Stomach smooth muscle (tissue), 2 donors: ENCODE data around the gene TRAPPC8.
"Not testable (repeated sequence)": the region's sequence is repeated elsewhere in the genome, so short reads cannot be mapped to it uniquely, and the experiment has no call there.

Experiments
- H3K27ac ChIP-seq: one replicate; pipeline ENCODE4 v1.7.0; 2013; ENCODE audit warnings: mild to moderate bottlenecking, low read length, inconsistent platforms
- H3K27me3 ChIP-seq, 2 donors: one replicate each; pipeline ENCODE4 v1.7.0; 2013; ENCODE audit warnings: low read length in 2 of 2; ENCODE audit not compliant: insufficient read depth in 2 of 2, control insufficient read depth in 1 of 2
- H3K36me3 ChIP-seq, 2 donors: one replicate each; pipeline ENCODE4 v1.7.0; 2013; ENCODE audit warnings: low read length in 2 of 2; ENCODE audit not compliant: control insufficient read depth in 2 of 2, insufficient read depth in 2 of 2
- H3K4me1 ChIP-seq: one replicate; pipeline ENCODE4 v1.7.0; 2013; ENCODE audit warnings: low read length; ENCODE audit not compliant: control insufficient read depth, insufficient read depth
- H3K4me3 ChIP-seq, 2 donors: one replicate each; pipeline ENCODE4 v1.7.0; 2013; ENCODE audit warnings: low read length in 2 of 2
- H3K9ac ChIP-seq, 2 donors: one replicate each; pipeline ENCODE4 v1.7.0; 2013; ENCODE audit warnings: low read length in 2 of 2, mild to moderate bottlenecking in 1 of 2
- H3K9me3 ChIP-seq, 2 donors: one replicate each; pipeline ENCODE4 v1.7.0; 2013; ENCODE audit warnings: low read length in 2 of 2; ENCODE audit not compliant: control insufficient read depth in 2 of 2
- donor health status: healthy.
- donor health status: Pancreatic carcinoma.

TRAPPC8 gene

DNA sequence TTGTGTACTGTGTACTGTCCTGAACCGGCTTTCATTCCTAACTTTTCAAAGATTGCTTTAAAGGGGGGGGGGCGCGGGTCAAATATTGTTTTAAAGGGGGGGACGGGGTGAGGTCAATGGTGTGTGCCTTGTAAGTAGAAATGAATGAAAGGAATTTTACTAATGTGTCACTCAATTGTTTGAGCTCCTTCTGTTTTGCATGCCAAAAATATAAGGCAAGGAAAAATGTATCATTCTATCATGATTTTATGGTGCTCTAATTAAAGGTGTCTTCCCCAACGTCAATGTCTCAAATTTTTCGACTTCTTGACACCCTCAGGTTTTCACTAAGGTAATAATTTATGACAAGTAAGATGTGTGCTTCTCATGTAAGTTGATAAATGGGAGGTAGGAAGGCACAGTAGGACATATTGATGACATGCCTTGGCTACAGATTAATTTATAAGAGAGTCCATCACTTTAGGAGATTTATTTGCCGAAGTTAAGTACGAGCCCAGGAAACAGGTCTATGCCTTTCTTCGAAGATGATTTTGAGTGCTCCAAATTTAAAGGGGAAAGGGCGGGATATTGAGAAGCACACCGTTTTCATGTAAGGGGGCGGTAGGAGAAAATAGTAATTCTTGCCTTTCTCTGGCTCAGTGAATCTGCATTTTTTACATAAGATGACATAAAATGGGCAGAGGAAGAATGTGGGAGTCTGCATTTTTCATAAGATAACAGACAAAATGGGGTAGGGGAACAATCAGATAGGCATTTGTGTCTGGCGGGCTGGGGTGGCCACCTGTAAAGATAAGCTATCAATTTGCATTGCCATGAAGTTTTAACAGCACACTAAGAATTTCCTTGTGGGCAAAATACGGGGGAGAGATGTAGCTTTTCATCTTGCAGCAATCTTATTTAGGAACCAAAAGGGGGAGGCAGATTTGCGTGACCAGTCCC lies 1.2 kb upstream of the TRAPPC8 start:
- Histone ChIP-seq H3K27me3 (no peaks in the 10 kb centered on the region), H3K4me1 (peaks cover 14% of the 10 kb centered on the region), H3K27ac (peak overlapping the region; percentile 41), H3K9ac (peak overlapping the region in 1 of 2 donors; percentile 73), H3K36me3 (no peaks in the 10 kb centered on the region), H3K4me3 (peak overlapping the region; percentile 92 to 100), H3K9me3 (no peaks in the 10 kb centered on the region)

DNA sequence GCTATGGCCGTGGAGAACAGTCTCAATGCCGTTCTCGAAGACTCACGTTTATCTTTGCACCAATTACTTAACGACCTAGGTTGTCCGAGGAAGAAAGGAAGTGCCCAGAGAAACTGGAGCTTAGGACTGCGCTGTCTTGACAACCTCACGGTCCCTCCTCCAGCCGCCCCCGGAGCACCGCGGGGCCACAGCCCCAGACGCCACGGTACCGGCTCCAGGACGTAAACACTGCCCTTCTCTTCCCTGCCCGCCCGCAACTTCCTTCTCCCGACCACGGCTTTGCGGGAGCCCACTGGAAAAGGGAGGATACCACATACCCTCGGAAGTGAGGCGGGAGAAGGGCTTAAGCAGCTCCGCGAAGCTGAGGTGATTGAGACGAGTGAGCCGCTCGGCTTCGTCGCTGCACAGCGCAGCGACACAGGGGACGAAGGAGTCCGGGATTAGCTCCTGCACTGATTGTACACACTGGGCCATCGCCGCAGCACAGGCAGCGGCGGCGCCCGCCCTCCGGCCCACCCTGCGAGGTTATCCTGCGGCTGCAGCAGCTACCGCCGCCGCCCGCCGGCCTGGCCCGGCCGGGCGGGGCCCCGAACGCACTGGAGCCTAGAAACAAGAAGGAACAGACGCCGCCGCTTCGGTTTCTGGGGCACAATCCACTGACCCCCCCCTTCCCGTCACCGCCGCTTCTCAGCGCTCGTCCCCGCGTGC lies 483 bp downstream of the TRAPPC8 start:
- peak overlapping the region; percentile 86 for H3K27ac ChIP-seq
- no peaks in the 10 kb centered on the region for H3K9me3 ChIP-seq
- H3K4me3 ChIP-seq = peak overlapping the region; percentile 98 to 99
- no peaks in the 10 kb centered on the region for H3K27me3 ChIP-seq
- peak overlapping the region; percentile 75 to 94 for H3K9ac ChIP-seq
- peaks cover 14% of the 10 kb centered on the region for H3K4me1 ChIP-seq
- no peaks in the 10 kb centered on the region for H3K36me3 ChIP-seq

- no peaks in the 10 kb centered on the region for H3K27me3 ChIP-seq
- H3K9me3 ChIP-seq = no peaks in the 10 kb centered on the region
- no peaks in the 10 kb centered on the region for H3K36me3 ChIP-seq
- no peak overlapping the region for H3K27ac ChIP-seq
- H3K4me3 ChIP-seq = peak overlapping the region; percentile 98 to 99
- no peak overlapping the region for H3K9ac ChIP-seq
- H3K4me1 ChIP-seq = peaks cover 14% of the 10 kb centered on the region
Measured at GRCh38 chr18:31941010-31941809, 1.7 kb downstream of the TRAPPC8 start.

GRCh38 chr18:31934773-31935172 lies 8.2 kb downstream of the TRAPPC8 start:
- H3K27me3 ChIP-seq, H3K36me3 ChIP-seq, H3K9ac ChIP-seq, H3K4me1 ChIP-seq, H3K9me3 ChIP-seq, H3K27ac ChIP-seq, H3K4me3 ChIP-seq: not testable (repeated sequence)

- H3K36me3 ChIP-seq = no peaks in the 10 kb centered on the region
- no peak overlapping the region for H3K9ac ChIP-seq
Measured at GRCh38 chr18:31931886-31932240, 11.1 kb downstream of the TRAPPC8 start.

GRCh38 chr18:31931163-31931885 lies 11.6 kb downstream of the TRAPPC8 start:
- no peak overlapping the region for H3K4me3 ChIP-seq
- H3K27ac ChIP-seq = no peak overlapping the region
- H3K36me3 ChIP-seq = no peaks in the 10 kb centered on the region
- no peaks in the 10 kb centered on the region for H3K9me3 ChIP-seq
- H3K27me3 ChIP-seq = no peaks in the 10 kb centered on the region
- no peaks in the 10 kb centered on the region for H3K4me1 ChIP-seq
- no peak overlapping the region for H3K9ac ChIP-seq

More at GRCh38 chr18:31931886-31932240, 11.1 kb downstream of the TRAPPC8 start:
- Histone ChIP-seq H3K27ac (no peak overlapping the region), H3K27me3 (no peaks in the 10 kb centered on the region), H3K4me3 (no peak overlapping the region), H3K4me1 (no peaks in the 10 kb centered on the region), H3K9me3 (no peaks in the 10 kb centered on the region)

- no peak overlapping the region for H3K27ac ChIP-seq
- H3K9me3 ChIP-seq = no peaks in the 10 kb centered on the region
- no peak overlapping the region for H3K9ac ChIP-seq
- H3K36me3 ChIP-seq = no peaks in the 10 kb centered on the region
- H3K27me3 ChIP-seq = no peaks in the 10 kb centered on the region
- H3K4me3 ChIP-seq = no peak overlapping the region
- no peaks in the 10 kb centered on the region for H3K4me1 ChIP-seq
Measured at GRCh38 chr18:31929273-31929672, 13.7 kb downstream of the TRAPPC8 start.

DNA sequence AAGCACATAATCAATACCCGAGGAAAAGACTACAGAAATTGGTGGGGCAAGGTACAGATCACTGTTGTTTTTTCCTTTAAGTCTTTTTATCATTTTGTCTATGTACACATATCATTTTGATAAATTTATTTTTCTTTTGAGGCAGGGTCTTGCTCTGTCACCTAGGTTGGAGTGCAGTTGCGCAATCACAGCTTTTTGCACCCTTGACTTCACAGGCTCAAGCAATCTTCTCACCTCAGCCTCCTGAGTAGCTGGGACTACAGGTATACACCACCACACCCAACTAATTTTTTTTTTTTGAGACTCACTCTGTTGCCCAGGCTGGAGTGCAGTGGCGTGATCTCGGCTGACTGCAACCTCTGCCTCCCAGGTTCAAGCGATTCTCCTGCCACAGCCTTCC lies 15.9 kb downstream of the TRAPPC8 start:
- not testable (repeated sequence) for H3K4me1 ChIP-seq, H3K9me3 ChIP-seq, H3K36me3 ChIP-seq, H3K4me3 ChIP-seq, H3K27ac ChIP-seq, H3K27me3 ChIP-seq, H3K9ac ChIP-seq

DNA sequence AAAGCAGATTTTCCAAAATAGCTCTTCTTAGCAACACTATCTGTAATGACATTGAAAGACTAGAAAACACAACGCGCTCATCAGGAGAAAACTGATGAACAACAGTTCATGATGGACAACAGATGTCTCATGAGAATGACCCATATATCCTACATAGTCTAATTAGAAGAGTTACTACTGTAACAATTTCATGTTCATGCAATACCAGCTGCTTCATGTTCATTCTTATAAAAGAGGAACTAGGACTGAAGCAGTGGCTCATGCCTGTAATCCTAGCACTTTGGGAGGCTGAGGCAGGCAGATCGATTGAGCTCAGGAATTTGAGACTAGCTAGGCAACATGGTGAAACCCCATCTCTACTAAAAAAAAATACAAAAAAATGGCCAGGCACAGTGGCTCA lies 22.7 kb downstream of the TRAPPC8 start:
- H3K9ac ChIP-seq = no peak overlapping the region
- H3K27ac ChIP-seq = no peak overlapping the region
- peaks cover 3% of the 10 kb centered on the region in 2 donors for H3K36me3 ChIP-seq
- H3K4me3 ChIP-seq = no peak overlapping the region
- H3K27me3 ChIP-seq = no peaks in the 10 kb centered on the region
- H3K4me1 ChIP-seq = no peaks in the 10 kb centered on the region
- H3K9me3 ChIP-seq = no peaks in the 10 kb centered on the region

DNA sequence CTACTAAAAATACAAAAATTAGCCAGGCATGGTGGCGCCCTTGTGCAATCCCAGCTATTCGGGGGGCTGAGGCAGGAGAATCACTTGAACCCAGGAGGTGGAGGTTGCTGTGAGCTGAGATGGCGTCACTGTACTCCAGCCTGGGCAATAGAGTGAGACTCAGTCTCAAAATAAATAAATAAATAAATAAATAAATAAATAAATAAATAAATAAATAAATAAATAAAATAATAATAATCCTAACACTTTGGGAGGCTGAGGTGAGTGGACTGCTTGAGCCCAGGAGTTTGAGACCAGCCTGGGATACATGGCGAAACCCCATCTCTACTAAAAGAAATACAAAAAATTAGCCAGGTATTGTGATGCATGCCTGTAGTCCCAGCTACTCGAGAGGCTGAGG lies 23.6 kb downstream of the TRAPPC8 start:
- H3K9ac ChIP-seq, H3K36me3 ChIP-seq, H3K27ac ChIP-seq, H3K4me3 ChIP-seq, H3K27me3 ChIP-seq, H3K9me3 ChIP-seq, H3K4me1 ChIP-seq: not testable (repeated sequence)
